SH-SY5Y (cell line): ENCODE results near the gene PPP1R7.

Source experiments
- GATA2 ChIP-seq: IDR thresholded peaks from 2 replicates; pipeline ENCODE4 v1.6.1; 2011; ENCODE audit warnings: mild to moderate bottlenecking, low read depth, low read length
- GATA3 ChIP-seq: IDR thresholded peaks from 2 replicates; pipeline ENCODE4 v1.6.1; 2011; ENCODE audit warnings: low read depth, mild to moderate bottlenecking, low read length, moderate library complexity

DNA sequence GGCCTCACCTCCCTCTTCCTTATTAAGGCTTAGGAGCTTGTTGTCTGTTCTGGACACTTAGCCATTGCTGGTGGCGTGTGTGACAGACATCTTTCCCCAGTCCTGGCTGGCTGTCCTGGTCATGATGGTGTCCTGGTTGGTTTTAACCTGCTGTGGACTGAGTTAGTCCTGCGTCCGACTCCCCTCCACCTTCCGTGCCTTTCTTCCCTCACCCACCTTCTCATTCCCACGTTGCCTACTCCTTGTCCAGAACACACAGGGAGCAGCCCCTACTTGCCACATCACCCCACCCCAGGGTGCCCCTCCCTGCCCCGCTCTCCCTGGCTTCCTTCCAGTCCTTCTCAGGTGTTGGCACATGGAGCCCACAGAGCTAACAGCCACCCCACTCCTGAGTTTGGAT lies 47.7 kb downstream of the PPP1R7 start:
- TF ChIP-seq GATA2 (no peak), GATA3 (no peak)
